Lower lobe of right lung (tissue), 2 donors: Measurements from ENCODE around the gene SNAPC1. TPM values are rescaled to one million over a fixed set of nuclear protein-coding genes. Genes with fewer than 3 reads are reported as not detected.

Source experiments
- ATAC-seq, 2 donors: fragments of 200-7000 bp; cut with Tn5 transposase; one replicate each; pipeline ENCODE4 v1.9.1; 2020 to 2022; ENCODE audit warnings: mild to moderate bottlenecking in 2 of 2, moderate library complexity in 2 of 2
- DNase-seq: peaks from one replicate; pipeline ENCODE4 v3.0.0-alpha.2; 2020
- H3K27ac ChIP-seq: fragments of 200-600 bp; one replicate; pipeline ENCODE4 v1.8.0; 2022
- H3K27me3 ChIP-seq: fragments of 200-600 bp; one replicate; pipeline ENCODE4 v1.8.0; 2022; ENCODE audit warnings: low read depth
- H3K36me3 ChIP-seq: fragments of 200-600 bp; one replicate; pipeline ENCODE4 v1.8.0; 2022; ENCODE audit warnings: mild to moderate bottlenecking
- H3K4me1 ChIP-seq: fragments of 200-600 bp; one replicate; pipeline ENCODE4 v1.8.0; 2022
- H3K4me3 ChIP-seq: fragments of 200-600 bp; one replicate; pipeline ENCODE4 v1.8.0; 2022; ENCODE audit warnings: mild to moderate bottlenecking
- H3K9me3 ChIP-seq: fragments of 200-600 bp; one replicate; pipeline ENCODE4 v1.8.0; 2022
- intact Hi-C: fragments of 100-400 bp; cut with DNase I; formaldehyde crosslinking; loops from one replicate; pipeline ENCODE4 v1.11.0; 2022
- total RNA-seq: library from RNA; stranded (reverse); fragmentation: NEBNext Ultra II Directional; extraction: Animal tissue kit (Norgen Biotek cat#: 25700); gene quantifications from one replicate; pipeline ENCODE4 v1.2.1, GENCODE V29; 2021
- TF ChIP-seq, protein P1 (sequence below): fragments of 200-600 bp; IDR thresholded peaks from one replicate; pipeline ENCODE4 v1.8.0; 2022; ENCODE audit warnings: antibody characterized with exemption, mild to moderate bottlenecking
- donor health status: DM: no; HTN: yes; CAD: no; lungs with severe emphysema.

SNAPC1 gene
- total RNA-seq, 1 donor from 2014 or later: 6.2 TPM

GRCh38 chr14:61811882-61812346 lies 49.7 kb downstream of the SNAPC1 start:
- peaks cover 36% of the 10 kb centered on the region for H3K27me3 ChIP-seq
- no peak overlapping the region for H3K27ac ChIP-seq
- TF ChIP-seq, protein P1, sequence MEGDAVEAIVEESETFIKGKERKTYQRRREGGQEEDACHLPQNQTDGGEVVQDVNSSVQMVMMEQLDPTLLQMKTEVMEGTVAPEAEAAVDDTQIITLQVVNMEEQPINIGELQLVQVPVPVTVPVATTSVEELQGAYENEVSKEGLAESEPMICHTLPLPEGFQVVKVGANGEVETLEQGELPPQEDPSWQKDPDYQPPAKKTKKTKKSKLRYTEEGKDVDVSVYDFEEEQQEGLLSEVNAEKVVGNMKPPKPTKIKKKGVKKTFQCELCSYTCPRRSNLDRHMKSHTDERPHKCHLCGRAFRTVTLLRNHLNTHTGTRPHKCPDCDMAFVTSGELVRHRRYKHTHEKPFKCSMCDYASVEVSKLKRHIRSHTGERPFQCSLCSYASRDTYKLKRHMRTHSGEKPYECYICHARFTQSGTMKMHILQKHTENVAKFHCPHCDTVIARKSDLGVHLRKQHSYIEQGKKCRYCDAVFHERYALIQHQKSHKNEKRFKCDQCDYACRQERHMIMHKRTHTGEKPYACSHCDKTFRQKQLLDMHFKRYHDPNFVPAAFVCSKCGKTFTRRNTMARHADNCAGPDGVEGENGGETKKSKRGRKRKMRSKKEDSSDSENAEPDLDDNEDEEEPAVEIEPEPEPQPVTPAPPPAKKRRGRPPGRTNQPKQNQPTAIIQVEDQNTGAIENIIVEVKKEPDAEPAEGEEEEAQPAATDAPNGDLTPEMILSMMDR: no peak
- H3K36me3 ChIP-seq: no peaks in the 10 kb centered on the region
- H3K9me3 ChIP-seq: no peaks in the 10 kb centered on the region
- peaks cover 6% of the 10 kb centered on the region for H3K4me1 ChIP-seq
- ATAC-seq: no peak
- intact Hi-C loops: no loop called here
- DNase-seq: no peak
- H3K4me3 ChIP-seq: no peak overlapping the region

DNA sequence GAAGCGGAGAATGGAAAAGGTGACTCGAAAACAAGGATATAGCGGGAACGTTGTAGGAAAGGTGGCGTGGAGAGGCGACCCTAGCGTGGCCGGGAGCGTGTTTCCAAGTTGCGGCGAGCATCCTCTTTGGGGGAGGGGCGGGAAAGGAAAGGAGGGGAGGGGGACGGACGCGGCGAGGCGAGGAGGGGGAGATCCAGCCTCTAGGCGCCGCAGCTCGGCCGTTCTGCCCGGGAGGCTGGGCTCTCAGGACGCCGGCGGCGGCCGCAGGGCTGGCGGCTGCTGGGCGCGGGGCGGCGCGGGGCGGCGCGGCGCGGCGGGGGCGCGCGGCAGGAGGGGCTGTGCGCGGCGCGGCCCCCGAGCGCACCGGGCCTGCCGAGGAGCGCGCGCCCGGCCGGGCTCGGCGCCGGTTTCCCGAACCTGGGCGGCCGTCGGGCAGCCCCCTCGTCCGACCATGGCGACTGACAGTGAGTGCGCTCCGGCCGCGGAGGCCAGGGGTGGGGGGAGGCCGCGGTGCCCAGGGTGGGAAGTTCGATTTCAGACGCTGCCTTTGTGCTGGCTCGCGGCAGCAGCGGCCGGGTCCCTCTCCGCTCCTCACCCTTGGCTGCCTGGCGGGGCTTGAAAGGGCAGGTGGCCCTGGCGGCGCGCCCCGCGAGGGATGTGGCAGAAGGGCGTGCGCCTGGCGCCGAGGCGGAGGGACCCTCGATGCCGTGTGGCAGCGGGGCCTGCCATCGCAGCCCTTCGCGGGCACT lies 50.3 kb downstream of the SNAPC1 start, which contains the start of gene SYT16:
Gene SYT16, plus strand, starts transcription at position 357 of the 749 bp plus-strand sequence.
- no peaks in the 10 kb centered on the region for H3K36me3 ChIP-seq
- peaks cover 36% of the 10 kb centered on the region for H3K27me3 ChIP-seq
- H3K4me1 ChIP-seq: peaks cover 6% of the 10 kb centered on the region
- intact Hi-C loops: no loop called here
- ATAC-seq (peak in 1 of 2 donors; percentile 34), DNase-seq (no peak)
- peak within 1 kb of the TSS; percentile 47 for H3K4me3 ChIP-seq
- no peaks in the 10 kb centered on the region for H3K9me3 ChIP-seq
- TF ChIP-seq, protein P1: no peak
- no peak within 1 kb of the TSS for H3K27ac ChIP-seq

GRCh38 chr14:61813096-61813606 lies 50.9 kb downstream of the SNAPC1 start:
- TF ChIP-seq, protein P1: no peak
- no peak for ATAC-seq
- peaks cover 36% of the 10 kb centered on the region for H3K27me3 ChIP-seq
- no peaks in the 10 kb centered on the region for H3K36me3 ChIP-seq
- H3K4me3 ChIP-seq: peak overlapping the region; percentile 47
- intact Hi-C loops: no loop called here
- DNase-seq: no peak
- H3K27ac ChIP-seq: no peak overlapping the region
- no peaks in the 10 kb centered on the region for H3K9me3 ChIP-seq
- H3K4me1 ChIP-seq: peaks cover 6% of the 10 kb centered on the region

- Histone ChIP-seq H3K36me3 (no peaks in the 10 kb centered on the region), H3K4me1 (no peaks in the 10 kb centered on the region), H3K27me3 (no peaks in the 10 kb centered on the region), H3K9me3 (no peaks in the 10 kb centered on the region), H3K4me3 (no peak overlapping the region), H3K27ac (no peak overlapping the region)
- intact Hi-C loops: no loop called here
- ATAC-seq (no peak), DNase-seq (no peak)
- TF ChIP-seq, protein P1: no peak
These were observed 60.2 kb downstream of the SNAPC1 start for GRCh38 chr14:61822458-61822857.

DNA sequence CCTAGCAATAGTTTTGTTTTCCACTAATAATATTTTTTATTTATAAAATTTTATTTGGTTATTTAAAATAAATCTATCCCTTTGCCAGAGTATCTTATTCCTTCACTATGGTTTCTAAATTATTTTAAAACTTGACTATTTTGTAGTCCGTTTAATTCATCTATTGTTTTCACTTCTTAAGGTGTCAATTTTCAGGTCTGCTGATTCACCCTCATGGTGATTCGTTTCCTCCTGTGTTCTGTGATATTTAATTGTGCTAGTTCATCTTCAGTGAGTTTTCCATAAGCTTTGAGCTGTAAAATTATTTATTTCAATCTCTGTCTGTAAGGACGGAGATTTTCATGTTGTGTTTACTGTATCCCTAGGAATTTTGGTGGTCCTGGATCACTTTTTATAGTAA lies 70.6 kb downstream of the SNAPC1 start:
- ATAC-seq: no peak
- intact Hi-C loops: loop anchor here (10.0 kb wide), 1 partner anchor 368 kb away; no protein-coding TSS in a partner anchor
- TF ChIP-seq, protein P1: no peak

More for the DNA sequence above, 70.6 kb downstream of the SNAPC1 start:
- Histone ChIP-seq H3K4me1 (no peaks in the 10 kb centered on the region), H3K36me3 (no peaks in the 10 kb centered on the region), H3K9me3 (no peaks in the 10 kb centered on the region), H3K27me3 (no peaks in the 10 kb centered on the region), H3K27ac (no peak overlapping the region), H3K4me3 (no peak overlapping the region)
- DNase-seq: no peak
